ENCODE results near the gene NDUFA8. TPM values are rescaled to one million over a fixed set of nuclear protein-coding genes. Genes with fewer than 3 reads are reported as not detected.

The NDUFA8 gene
- total RNA-seq, 4 donors from 2014 or later = 16.1 to 59.5 (median 40.3) TPM

- Histone ChIP-seq H3K27me3 (no peaks in the 10 kb centered on the region), H3K36me3 (no peaks in the 10 kb centered on the region), H3K4me3 (no peak overlapping the region), H3K9me3 (no peaks in the 10 kb centered on the region), H3K4me1 (peaks cover 0 to 6% (median 0%) of the 10 kb centered on the region in 4 donors), H3K27ac (peak overlapping the region in 3 of 4 donors; percentile 29 to 77 (median 65))
- DNase-seq = no peak
- in situ Hi-C loops (cut with MboI; ENCODE audit: low pct_ligation_motif_present in 1 of 4, low pct_unique_long_range_greater_than_20kb in 1 of 4, low sequenced_read_pairs in 3 of 4) (loop anchor here (25.0 kb wide), 2 partner anchors 355 to 705 kb away; partner anchors contain the start of gene OR1K1 (in 4 of the 4)), intact Hi-C loops (cut with DNase I; ENCODE audit: low total_unique reads) (no loop called here)
- 52 to 60% methylated on average over 4 to 7 of the region's 7 CpGs for WGBS, 2 donors (ENCODE audit: low coverage in 1 of 2)
- no peak for TF ChIP-seq EP300 (IDR thresholded peaks at IDR 0.05; ENCODE audit: low read depth)
- TF ChIP-seq POLR2A (IDR thresholded peaks at IDR 0.05) = no peak
- TF ChIP-seq POLR2AphosphoS5 (IDR thresholded peaks at IDR 0.05) = no peak
- TF ChIP-seq CTCF (IDR thresholded peaks at IDR 0.05) = no peak
Measured at GRCh38 chr9:122107291-122107805, 52.2 kb downstream of the NDUFA8 start.

GRCh38 chr9:122106576-122106975 is 53.0 kb downstream of the NDUFA8 start:
- H3K27ac ChIP-seq = peak overlapping the region in 2 of 4 donors; percentile 65 to 77
- no peak overlapping the region for H3K4me3 ChIP-seq
- no peak for TF ChIP-seq EP300 (IDR thresholded peaks at IDR 0.05; ENCODE audit: low read depth)
- no peak for TF ChIP-seq POLR2A (IDR thresholded peaks at IDR 0.05)
- TF ChIP-seq POLR2AphosphoS5 (IDR thresholded peaks at IDR 0.05) = no peak
- TF ChIP-seq CTCF (IDR thresholded peaks at IDR 0.05) = no peak
- no peak for DNase-seq
- H3K4me1 ChIP-seq = peaks cover 0 to 6% (median 0%) of the 10 kb centered on the region in 4 donors
- H3K27me3 ChIP-seq = no peaks in the 10 kb centered on the region
- H3K9me3 ChIP-seq = no peaks in the 10 kb centered on the region
- in situ Hi-C loops (cut with MboI; ENCODE audit: low pct_ligation_motif_present in 1 of 4, low pct_unique_long_range_greater_than_20kb in 1 of 4, low sequenced_read_pairs in 3 of 4) = loop anchor here (25.0 kb wide), 2 partner anchors 356 to 706 kb away; partner anchors contain the start of gene OR1K1 (in 4 of the 4)
- 72 to 88% methylated on average over 1 to 2 of the region's 2 CpGs for WGBS, 2 donors (ENCODE audit: low coverage in 1 of 2)
- intact Hi-C loops (cut with DNase I; ENCODE audit: low total_unique reads) = no loop called here
- no peaks in the 10 kb centered on the region for H3K36me3 ChIP-seq

- Histone ChIP-seq H3K4me1 (peaks cover 0 to 6% (median 2%) of the 10 kb centered on the region in 4 donors), H3K9me3 (no peaks in the 10 kb centered on the region), H3K4me3 (no peak overlapping the region), H3K27ac (no peak overlapping the region), H3K36me3 (no peaks in the 10 kb centered on the region), H3K27me3 (no peaks in the 10 kb centered on the region)
- DNase-seq = no peak
- WGBS, 2 donors (ENCODE audit: low coverage in 1 of 2) = 88 to 91% methylated on average over 1 of the region's 1 CpG
- intact Hi-C loops (cut with DNase I; ENCODE audit: low total_unique reads) = no loop called here
- no peak for TF ChIP-seq POLR2A (IDR thresholded peaks at IDR 0.05)
- no peak for TF ChIP-seq POLR2AphosphoS5 (IDR thresholded peaks at IDR 0.05)
- TF ChIP-seq EP300 (IDR thresholded peaks at IDR 0.05; ENCODE audit: low read depth) = no peak
- TF ChIP-seq CTCF (IDR thresholded peaks at IDR 0.05) = no peak
- in situ Hi-C loops (cut with MboI; ENCODE audit: low pct_ligation_motif_present in 1 of 4, low pct_unique_long_range_greater_than_20kb in 1 of 4, low sequenced_read_pairs in 3 of 4) = loop anchor here (25.0 kb wide), 2 partner anchors 358 to 708 kb away; partner anchors contain the start of gene OR1K1 (in 4 of the 4)
Measured at GRCh38 chr9:122103985-122104384, 55.6 kb downstream of the NDUFA8 start.

GRCh38 chr9:122102156-122102555 is 57.4 kb downstream of the NDUFA8 start:
- Histone ChIP-seq H3K4me1 (peaks cover 0 to 6% (median 2%) of the 10 kb centered on the region in 4 donors), H3K36me3 (no peaks in the 10 kb centered on the region), H3K4me3 (no peak overlapping the region), H3K9me3 (no peaks in the 10 kb centered on the region), H3K27me3 (no peaks in the 10 kb centered on the region), H3K27ac (no peak overlapping the region)
- TF ChIP-seq EP300 (IDR thresholded peaks at IDR 0.05; ENCODE audit: low read depth) (no peak), POLR2AphosphoS5 (IDR thresholded peaks at IDR 0.05) (no peak), CTCF (IDR thresholded peaks at IDR 0.05) (no peak), POLR2A (IDR thresholded peaks at IDR 0.05) (no peak)
- 96 to 100% methylated on average over 1 to 2 of the region's 2 CpGs for WGBS, 2 donors (ENCODE audit: low coverage in 1 of 2)
- intact Hi-C loops (cut with DNase I; ENCODE audit: low total_unique reads) = no loop called here
- in situ Hi-C loops (cut with MboI; ENCODE audit: low pct_ligation_motif_present in 1 of 4, low pct_unique_long_range_greater_than_20kb in 1 of 4, low sequenced_read_pairs in 3 of 4) = loop anchor here (25.0 kb wide), 2 partner anchors 360 to 710 kb away; partner anchors contain the start of gene OR1K1 (in 4 of the 4)
- DNase-seq = no peak

All from transverse colon (tissue), 4 donors.